ENCODE results near the gene DAO.

DNA sequence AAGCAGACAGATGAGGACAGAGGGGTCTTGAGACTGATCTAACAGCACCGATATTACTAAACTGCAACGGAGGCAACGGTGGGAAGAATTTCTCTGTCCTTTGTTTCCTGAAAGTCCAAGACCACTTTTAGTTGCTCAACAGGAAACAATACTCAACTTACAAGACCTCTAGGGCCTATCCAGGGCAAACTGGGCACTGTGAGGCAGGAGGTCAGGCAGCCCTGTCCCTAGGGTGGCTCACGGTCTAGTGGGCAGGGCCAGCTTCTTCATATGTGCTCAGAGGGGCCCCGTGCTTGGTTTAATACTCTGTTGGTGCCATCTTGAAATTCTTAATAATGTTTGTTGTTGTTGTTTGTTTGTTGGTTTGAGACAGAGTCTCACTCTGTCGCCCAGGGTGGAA lies 36.7 kb upstream of the DAO start:
- TF ChIP-seq POLR2A (IDR thresholded peaks at IDR 0.05; ENCODE audit: extremely low read depth, insufficient read length) = no peak
- TF ChIP-seq, protein P1, sequence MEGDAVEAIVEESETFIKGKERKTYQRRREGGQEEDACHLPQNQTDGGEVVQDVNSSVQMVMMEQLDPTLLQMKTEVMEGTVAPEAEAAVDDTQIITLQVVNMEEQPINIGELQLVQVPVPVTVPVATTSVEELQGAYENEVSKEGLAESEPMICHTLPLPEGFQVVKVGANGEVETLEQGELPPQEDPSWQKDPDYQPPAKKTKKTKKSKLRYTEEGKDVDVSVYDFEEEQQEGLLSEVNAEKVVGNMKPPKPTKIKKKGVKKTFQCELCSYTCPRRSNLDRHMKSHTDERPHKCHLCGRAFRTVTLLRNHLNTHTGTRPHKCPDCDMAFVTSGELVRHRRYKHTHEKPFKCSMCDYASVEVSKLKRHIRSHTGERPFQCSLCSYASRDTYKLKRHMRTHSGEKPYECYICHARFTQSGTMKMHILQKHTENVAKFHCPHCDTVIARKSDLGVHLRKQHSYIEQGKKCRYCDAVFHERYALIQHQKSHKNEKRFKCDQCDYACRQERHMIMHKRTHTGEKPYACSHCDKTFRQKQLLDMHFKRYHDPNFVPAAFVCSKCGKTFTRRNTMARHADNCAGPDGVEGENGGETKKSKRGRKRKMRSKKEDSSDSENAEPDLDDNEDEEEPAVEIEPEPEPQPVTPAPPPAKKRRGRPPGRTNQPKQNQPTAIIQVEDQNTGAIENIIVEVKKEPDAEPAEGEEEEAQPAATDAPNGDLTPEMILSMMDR (IDR thresholded peaks at IDR 0.05; ENCODE audit: low read depth, low read length) = no peak
- TF ChIP-seq, protein P2, sequence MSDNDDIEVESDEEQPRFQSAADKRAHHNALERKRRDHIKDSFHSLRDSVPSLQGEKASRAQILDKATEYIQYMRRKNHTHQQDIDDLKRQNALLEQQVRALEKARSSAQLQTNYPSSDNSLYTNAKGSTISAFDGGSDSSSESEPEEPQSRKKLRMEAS (IDR thresholded peaks at IDR 0.05; ENCODE audit: low read depth, low read length) = no peak
